GM18861 (cell line): Measurements from ENCODE around the gene APP.
A peak's percentile ranks its signal among the peaks of the same experiment; 100 is the strongest.

Source experiments
- ATAC-seq: cut with Tn5 transposase; IDR thresholded peaks from one replicate; pipeline ENCODE4 v1.9.1; 2021; ENCODE audit not compliant: unreplicated experiment

APP gene

DNA sequence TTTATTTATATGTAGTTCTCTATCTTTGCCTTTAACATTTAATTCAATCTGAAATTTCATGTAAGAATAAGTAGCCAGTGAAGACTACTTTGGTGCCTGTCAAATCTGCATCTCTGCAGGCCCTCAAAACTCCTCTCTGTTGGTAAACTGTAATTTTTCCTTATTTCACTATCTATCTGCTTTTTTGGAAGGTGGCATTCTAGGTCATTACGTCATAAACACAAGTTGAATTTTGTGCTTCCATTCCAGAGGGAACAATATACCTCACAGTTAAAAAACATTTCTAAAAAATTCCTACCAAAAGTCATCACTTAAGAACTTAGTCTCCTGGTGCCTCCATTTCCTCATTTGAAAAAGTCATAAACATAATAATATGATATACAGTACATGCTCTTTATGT, 259.8 kb downstream of the APP start:
- no peak for ATAC-seq

DNA sequence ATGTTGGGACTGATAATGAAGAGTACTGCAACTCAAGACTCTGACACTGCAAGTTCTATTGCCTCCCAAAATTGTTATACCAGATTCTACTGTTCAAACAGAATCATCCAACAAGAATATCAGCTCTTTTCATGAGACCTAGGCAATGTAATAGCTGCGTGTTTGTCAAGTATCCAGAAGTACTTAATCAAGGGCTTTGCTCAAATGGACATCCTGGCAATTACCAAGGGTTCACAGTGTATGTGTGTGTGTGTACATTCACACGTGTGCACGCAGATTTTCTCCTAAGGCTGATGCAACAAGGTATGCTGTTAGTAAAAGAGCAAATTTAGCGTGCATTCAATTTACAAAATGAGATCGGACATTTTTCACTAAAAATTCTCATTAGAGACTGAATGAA, 261.2 kb downstream of the APP start:
- ATAC-seq = no peak

DNA sequence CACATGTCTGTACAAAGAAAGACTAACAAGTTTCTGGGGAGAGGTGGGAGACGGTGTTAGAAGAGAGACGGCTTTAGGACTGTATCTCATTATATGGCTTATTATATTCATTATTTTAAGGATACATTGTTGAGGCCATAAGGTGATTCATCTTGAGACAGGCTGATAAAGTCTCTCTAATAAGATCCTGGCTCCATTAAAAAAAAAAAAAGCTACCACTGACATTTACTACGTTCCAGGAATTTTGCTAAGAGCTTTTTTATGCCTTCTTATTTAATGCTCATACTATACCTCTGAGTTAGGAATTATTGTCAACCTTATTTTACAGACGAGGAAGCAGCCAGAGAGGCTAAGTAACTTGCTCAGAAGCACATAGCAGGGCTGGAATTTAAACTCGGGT, 262.1 kb downstream of the APP start:
- no peak for ATAC-seq

- ATAC-seq = no peak
Observed at GRCh38 chr21:25907573-25908275, 262.8 kb downstream of the APP start.

DNA sequence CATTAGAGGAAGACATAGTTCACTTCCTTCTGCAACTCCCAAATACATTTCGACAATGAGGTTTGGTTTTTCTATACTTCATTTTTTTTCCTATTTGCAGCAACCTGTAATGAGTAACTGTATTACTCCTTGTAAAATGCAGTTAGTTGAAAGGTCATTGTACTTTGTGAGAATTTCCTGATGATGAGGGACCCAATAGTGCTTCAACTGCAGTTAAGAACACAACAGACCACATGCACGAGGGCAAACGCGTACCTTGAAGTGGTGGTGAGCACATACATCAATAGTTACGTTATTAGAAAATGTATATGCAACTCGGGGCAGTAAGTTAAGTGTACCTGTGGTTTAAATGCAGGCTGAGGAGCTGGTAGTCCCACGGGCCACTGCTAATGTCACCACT, 264.0 kb downstream of the APP start:
- no peak for ATAC-seq

DNA sequence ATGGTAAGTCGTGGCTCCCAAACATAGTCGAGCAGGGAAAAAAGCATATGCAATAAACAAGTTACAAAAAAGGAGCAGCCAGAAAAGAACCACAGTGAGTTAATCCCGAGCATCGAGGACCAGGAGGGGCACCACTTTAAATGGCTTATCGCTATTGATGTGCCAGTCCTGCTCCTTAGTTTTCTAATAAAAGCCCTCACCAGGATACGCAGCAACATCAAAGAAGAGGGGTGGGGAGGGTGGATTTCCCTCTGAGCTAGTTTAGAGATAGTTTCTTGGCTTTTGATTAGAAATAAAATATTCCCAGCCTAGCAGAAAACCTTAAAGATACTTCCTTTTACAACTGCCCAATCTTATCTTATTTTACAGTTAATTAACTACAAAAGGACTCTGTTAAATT, 265.4 kb downstream of the APP start:
- no peak for ATAC-seq

GRCh38 chr21:25904044-25904695, 266.4 kb downstream of the APP start:
- ATAC-seq = no peak

DNA sequence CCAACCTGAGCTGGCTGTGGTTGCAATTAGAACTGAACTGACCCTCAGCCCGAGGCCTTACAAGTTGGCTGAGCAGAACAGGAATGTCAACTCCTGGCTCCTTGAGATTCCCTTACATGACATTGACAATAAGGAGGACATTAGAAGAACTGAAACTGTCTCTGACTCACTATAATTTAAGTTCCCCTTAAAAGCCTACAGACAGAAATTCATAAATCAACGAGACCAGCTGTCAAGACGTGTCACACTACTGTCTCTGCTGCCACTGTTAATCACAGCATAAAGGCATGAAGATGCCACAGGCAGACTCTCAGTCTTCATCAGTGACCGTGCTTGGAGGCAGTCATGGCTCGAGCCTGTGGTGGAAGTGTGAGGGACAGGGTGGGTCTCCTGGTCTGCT, 267.0 kb downstream of the APP start:
- ATAC-seq = no peak

DNA sequence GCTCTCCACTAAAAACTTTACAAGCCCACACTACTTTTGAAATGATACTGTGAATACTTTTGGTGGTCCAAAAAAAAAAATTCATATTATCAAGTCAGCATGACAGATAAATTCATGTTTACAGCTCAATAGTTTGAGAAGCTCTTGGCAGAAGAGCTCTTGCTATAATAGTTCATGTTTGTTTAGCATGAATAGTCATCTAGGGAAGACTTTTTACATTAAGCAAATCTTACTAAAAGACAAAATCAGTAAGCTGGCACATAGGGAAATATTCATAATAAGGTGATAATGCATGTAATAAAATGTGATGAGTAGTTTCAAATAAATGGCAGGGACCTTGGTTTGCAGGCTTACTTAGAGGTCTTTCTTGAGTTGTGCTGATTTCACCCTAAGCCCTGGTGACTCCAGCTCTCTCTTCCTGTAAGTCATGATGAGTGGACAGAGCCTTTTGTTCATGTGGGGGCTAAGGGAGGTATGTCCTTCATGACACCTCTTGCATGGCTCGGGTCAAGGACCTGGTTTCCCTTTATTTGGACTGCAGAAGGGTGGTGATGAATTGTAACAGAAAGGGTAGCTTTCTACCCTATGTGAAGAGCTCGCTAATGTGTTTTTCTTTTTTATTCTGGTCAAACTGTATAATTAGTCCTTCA, 269.1 kb downstream of the APP start:
- no peak for ATAC-seq

- ATAC-seq = no peak
Observed at GRCh38 chr21:25898671-25899070, 271.9 kb downstream of the APP start.

- ATAC-seq = no peak
Observed at GRCh38 chr21:25897383-25897782, 273.2 kb downstream of the APP start.

DNA sequence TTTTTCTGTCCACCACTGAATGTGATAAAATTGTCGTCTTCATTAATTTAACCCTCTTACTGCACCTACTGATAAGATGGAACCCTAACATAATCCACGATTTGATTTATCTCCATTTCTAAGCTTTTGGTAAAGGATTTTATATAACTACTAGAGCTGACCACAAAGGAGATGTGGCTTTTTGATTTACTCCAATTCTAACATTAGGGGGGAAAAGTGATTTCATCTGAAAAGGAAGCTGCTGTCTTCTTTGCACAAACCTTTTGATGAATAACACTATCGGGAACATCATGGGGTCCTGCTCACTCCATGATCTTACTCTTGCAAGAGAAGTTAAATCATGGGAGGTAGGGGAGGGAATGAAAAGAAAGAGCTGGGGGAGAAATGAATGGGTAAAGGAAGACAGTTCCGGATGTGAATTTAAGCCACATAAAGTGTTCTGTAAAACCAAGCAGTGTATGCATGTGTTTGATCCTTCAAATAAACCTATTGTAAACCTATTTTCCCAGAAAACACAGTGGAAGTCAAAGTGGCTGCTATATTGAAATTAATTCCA, 274.0 kb downstream of the APP start:
- no peak for ATAC-seq

- ATAC-seq = peak; percentile 67
Observed at GRCh38 chr21:25895565-25896205, 274.9 kb downstream of the APP start.

GRCh38 chr21:25893191-25893590, 277.4 kb downstream of the APP start:
- no peak for ATAC-seq

- ATAC-seq = no peak
Observed at GRCh38 chr21:25891596-25891995, 279.0 kb downstream of the APP start.

GRCh38 chr21:25890001-25890400, 280.6 kb downstream of the APP start:
- no peak for ATAC-seq

GRCh38 chr21:25888711-25889110, 281.9 kb downstream of the APP start:
- ATAC-seq = no peak

GRCh38 chr21:25887646-25888306, 282.8 kb downstream of the APP start:
- ATAC-seq = no peak

DNA sequence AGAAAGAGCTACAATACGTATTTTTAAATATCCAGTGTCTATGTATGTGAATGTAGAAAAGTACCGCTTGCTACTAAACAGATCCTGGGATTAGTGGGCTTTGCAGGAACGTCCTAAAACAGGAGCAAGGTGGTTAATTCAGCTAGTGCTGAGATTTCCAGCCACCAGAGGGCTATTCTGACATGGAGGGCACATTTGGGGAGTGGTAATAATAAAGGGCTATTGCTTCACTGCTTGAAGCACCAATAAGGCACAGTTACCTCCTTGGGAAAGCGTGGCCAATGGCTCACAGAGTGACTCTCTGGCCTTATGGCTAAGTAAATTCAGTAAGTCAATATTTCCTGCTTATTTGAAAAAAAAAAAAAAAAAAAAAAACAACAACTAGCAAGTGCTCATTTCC, 283.4 kb downstream of the APP start:
- ATAC-seq = no peak

DNA sequence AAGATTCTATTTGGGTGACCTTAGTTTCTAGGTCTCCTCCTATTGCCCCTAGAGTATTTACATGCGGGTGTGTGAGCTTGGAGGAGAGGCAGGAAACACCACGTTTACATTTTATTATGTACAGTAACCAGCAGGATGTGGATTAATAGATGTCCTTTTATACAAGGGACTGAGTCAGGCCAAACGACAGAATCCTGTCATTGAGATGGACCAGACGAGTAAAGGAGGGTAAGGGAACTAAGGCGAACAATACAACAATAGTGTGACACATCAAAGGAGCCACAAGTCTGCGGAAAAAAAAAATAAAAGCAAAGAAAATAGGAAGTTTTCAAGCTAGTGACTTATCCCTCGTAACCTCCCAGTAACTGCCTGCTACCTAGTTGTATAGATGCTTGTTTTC, 284.7 kb downstream of the APP start:
- ATAC-seq = no peak

DNA sequence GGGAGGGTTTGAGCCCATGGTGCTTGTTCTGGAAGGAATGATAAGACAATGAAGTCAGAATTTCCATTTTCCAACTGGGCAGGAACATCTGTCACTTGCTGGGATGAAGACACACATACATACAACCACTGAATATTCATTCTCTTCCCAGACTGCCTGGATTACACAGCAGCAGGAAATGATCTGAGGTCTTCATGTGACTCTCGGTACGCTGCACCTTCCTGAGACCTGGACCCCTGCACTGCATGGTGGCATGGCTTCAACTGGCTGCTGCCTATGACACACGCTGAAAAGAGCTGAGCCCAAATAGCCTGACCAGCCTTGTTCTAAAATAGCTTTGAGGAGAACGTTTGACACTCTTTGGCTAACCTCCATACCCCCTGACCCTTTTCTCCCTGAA, 285.2 kb downstream of the APP start:
- ATAC-seq = no peak
